Mesothelial cell of epicardium (in vitro differentiated cells): ENCODE data around the gene GUSB. TPM values are rescaled to one million over a fixed set of nuclear protein-coding genes. Genes with fewer than 3 reads are reported as not detected.

Source experiments
- DNase-seq, 2 experiments: peaks; one replicate each; pipeline ENCODE4 v3.0.0; 2021; ENCODE audit warnings: low spot score in 2 of 2; ENCODE audit not compliant: unreplicated experiment in 2 of 2
- H3K27ac Mint-ChIP-seq: 2 replicates; pipeline ENCODE4 v1.8.0; 2021; ENCODE audit warnings: mixed read lengths
- H3K27me3 Mint-ChIP-seq: 2 replicates; pipeline ENCODE4 v1.8.0; 2021; ENCODE audit warnings: low read depth, mixed read lengths
- H3K36me3 Mint-ChIP-seq: 2 replicates; pipeline ENCODE4 v1.8.0; 2021; ENCODE audit warnings: mixed read lengths
- H3K4me1 Mint-ChIP-seq: 2 replicates; pipeline ENCODE4 v1.8.0; 2021; ENCODE audit warnings: mixed read lengths
- H3K4me3 Mint-ChIP-seq: 2 replicates; pipeline ENCODE4 v1.8.0; 2021; ENCODE audit warnings: mild to moderate bottlenecking, moderate library complexity, mixed read lengths
- H3K9me3 Mint-ChIP-seq: 2 replicates; pipeline ENCODE4 v1.8.0; 2021; ENCODE audit warnings: mixed read lengths
- total RNA-seq: library from RNA; stranded (reverse); gene quantifications from 3 replicates; pipeline ENCODE4 v1.2.1, GENCODE V29; 2021
- TF ChIP-seq, protein P1 (sequence below): fragments of 200-600 bp; sonication (generic); IDR thresholded peaks from one replicate; pipeline ENCODE4 v1.5.0; 2021; ENCODE audit warnings: antibody characterized with exemption; ENCODE audit not compliant: unreplicated experiment

GUSB gene
- total RNA-seq, 1 donor from 2014 or later = 42.1 TPM

- TF ChIP-seq, protein P1, sequence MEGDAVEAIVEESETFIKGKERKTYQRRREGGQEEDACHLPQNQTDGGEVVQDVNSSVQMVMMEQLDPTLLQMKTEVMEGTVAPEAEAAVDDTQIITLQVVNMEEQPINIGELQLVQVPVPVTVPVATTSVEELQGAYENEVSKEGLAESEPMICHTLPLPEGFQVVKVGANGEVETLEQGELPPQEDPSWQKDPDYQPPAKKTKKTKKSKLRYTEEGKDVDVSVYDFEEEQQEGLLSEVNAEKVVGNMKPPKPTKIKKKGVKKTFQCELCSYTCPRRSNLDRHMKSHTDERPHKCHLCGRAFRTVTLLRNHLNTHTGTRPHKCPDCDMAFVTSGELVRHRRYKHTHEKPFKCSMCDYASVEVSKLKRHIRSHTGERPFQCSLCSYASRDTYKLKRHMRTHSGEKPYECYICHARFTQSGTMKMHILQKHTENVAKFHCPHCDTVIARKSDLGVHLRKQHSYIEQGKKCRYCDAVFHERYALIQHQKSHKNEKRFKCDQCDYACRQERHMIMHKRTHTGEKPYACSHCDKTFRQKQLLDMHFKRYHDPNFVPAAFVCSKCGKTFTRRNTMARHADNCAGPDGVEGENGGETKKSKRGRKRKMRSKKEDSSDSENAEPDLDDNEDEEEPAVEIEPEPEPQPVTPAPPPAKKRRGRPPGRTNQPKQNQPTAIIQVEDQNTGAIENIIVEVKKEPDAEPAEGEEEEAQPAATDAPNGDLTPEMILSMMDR = no peak
- Mint-ChIP-seq H3K27ac (no peak overlapping the region), H3K4me1 (no peaks in the 10 kb centered on the region), H3K27me3 (no peaks in the 10 kb centered on the region), H3K36me3 (peaks cover 12% of the 10 kb centered on the region), H3K9me3 (peaks cover 8% of the 10 kb centered on the region), H3K4me3 (no peak overlapping the region)
- no peak for DNase-seq
Measured at GRCh38 chr7:65937296-65937695, 44.7 kb downstream of the GUSB start.

- H3K27me3 Mint-ChIP-seq = no peaks in the 10 kb centered on the region
Measured at GRCh38 chr7:65931685-65932084, 50.3 kb downstream of the GUSB start.

GRCh38 chr7:65927489-65928448 lies 54.2 kb downstream of the GUSB start:
- H3K27me3 Mint-ChIP-seq = no peaks in the 10 kb centered on the region
- peaks cover 7% of the 10 kb centered on the region for H3K36me3 Mint-ChIP-seq
- peaks cover 22% of the 10 kb centered on the region for H3K4me1 Mint-ChIP-seq
- peak overlapping the region; percentile 37 for H3K27ac Mint-ChIP-seq
- DNase-seq = no peak
- no peaks in the 10 kb centered on the region for H3K9me3 Mint-ChIP-seq
- H3K4me3 Mint-ChIP-seq = no peak overlapping the region
- TF ChIP-seq, protein P1 = no peak

More at GRCh38 chr7:65931685-65932084, 50.3 kb downstream of the GUSB start:
- H3K36me3 Mint-ChIP-seq = peaks cover 6% of the 10 kb centered on the region
- peaks cover 15% of the 10 kb centered on the region for H3K4me1 Mint-ChIP-seq
- H3K9me3 Mint-ChIP-seq = peaks cover 8% of the 10 kb centered on the region
- H3K27ac Mint-ChIP-seq = no peak overlapping the region
- TF ChIP-seq, protein P1 = no peak
- DNase-seq = no peak
- H3K4me3 Mint-ChIP-seq = no peak overlapping the region

- no peaks in the 10 kb centered on the region for H3K27me3 Mint-ChIP-seq
Measured at GRCh38 chr7:65926588-65926987, 55.4 kb downstream of the GUSB start.

DNA sequence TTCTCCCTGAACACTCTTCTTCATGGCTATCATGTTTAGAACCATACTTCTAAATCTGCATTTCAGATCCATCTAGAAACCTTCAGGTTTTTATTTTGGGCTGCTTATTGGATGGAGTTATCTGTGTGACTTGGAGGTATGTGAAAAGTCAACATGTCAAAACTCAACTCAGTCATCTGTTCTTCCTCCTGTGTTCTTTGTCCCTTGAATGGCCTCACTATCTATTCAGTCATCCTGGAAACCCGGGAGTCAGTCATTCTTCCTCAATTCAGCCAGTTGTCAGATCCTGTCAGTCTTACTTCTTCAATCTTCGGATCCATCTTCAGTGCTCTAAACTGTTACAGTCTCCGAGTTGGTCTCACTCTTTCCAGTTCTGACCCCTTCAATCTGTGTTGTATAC lies 57.0 kb downstream of the GUSB start:
- Mint-ChIP-seq H3K36me3 (peaks cover 5% of the 10 kb centered on the region), H3K4me3 (no peak overlapping the region)

More at GRCh38 chr7:65926588-65926987, 55.4 kb downstream of the GUSB start:
- no peaks in the 10 kb centered on the region for H3K9me3 Mint-ChIP-seq
- peaks cover 5% of the 10 kb centered on the region for H3K36me3 Mint-ChIP-seq
- TF ChIP-seq, protein P1 = no peak
- H3K27ac Mint-ChIP-seq = no peak overlapping the region
- no peak overlapping the region for H3K4me3 Mint-ChIP-seq
- H3K4me1 Mint-ChIP-seq = peaks cover 22% of the 10 kb centered on the region
- no peak for DNase-seq

More for the DNA sequence above, 57.0 kb downstream of the GUSB start:
- TF ChIP-seq, protein P1 = no peak
- Mint-ChIP-seq H3K9me3 (no peaks in the 10 kb centered on the region), H3K4me1 (peaks cover 16% of the 10 kb centered on the region), H3K27me3 (no peaks in the 10 kb centered on the region), H3K27ac (no peak overlapping the region)
- no peak for DNase-seq
